Stromal cell of bone marrow (primary cell): ENCODE data around the gene SUGCT.
A peak's percentile ranks its signal among the peaks of the same experiment; 100 is the strongest.
"Not testable (repeated sequence)": the region's sequence is repeated elsewhere in the genome, so short reads cannot be mapped to it uniquely, and the experiment has no call there.

Source experiments
- DNase-seq: peaks from one replicate; pipeline ENCODE4 v3.0.0-alpha.2; 2012; ENCODE audit warnings: low read depth

Gene SUGCT

GRCh38 chr7:40622941-40623501 lies 488.2 kb downstream of the SUGCT start:
- no peak for DNase-seq

GRCh38 chr7:40623863-40624262 lies 489.1 kb downstream of the SUGCT start:
- no peak for DNase-seq

GRCh38 chr7:40627361-40627760 lies 492.6 kb downstream of the SUGCT start:
- not testable (repeated sequence) for DNase-seq

GRCh38 chr7:40629891-40630290 lies 495.1 kb downstream of the SUGCT start:
- DNase-seq = no peak

- DNase-seq = no peak
These were observed 499.3 kb downstream of the SUGCT start for GRCh38 chr7:40634118-40634517.

GRCh38 chr7:40638545-40639320 lies 503.9 kb downstream of the SUGCT start:
- no peak for DNase-seq

GRCh38 chr7:40640566-40640965 lies 505.8 kb downstream of the SUGCT start:
- no peak for DNase-seq

- DNase-seq = no peak
These were observed 506.9 kb downstream of the SUGCT start for GRCh38 chr7:40641701-40642100.

GRCh38 chr7:40643664-40644063 lies 508.9 kb downstream of the SUGCT start:
- DNase-seq = no peak

- DNase-seq = no peak
These were observed 509.8 kb downstream of the SUGCT start for GRCh38 chr7:40644454-40645188.

GRCh38 chr7:40645197-40645596 lies 510.4 kb downstream of the SUGCT start:
- no peak for DNase-seq

GRCh38 chr7:40646717-40647116 lies 511.9 kb downstream of the SUGCT start:
- no peak for DNase-seq

- no peak for DNase-seq
These were observed 512.9 kb downstream of the SUGCT start for GRCh38 chr7:40647719-40648118.

- DNase-seq = no peak
These were observed 514.4 kb downstream of the SUGCT start for GRCh38 chr7:40649247-40649646.

GRCh38 chr7:40650903-40651302 lies 516.1 kb downstream of the SUGCT start:
- DNase-seq = not testable (repeated sequence)

GRCh38 chr7:40654171-40654570 lies 519.4 kb downstream of the SUGCT start:
- DNase-seq = no peak

- DNase-seq = no peak
These were observed 520.6 kb downstream of the SUGCT start for GRCh38 chr7:40655426-40655825.

GRCh38 chr7:40656349-40656748 lies 521.5 kb downstream of the SUGCT start:
- DNase-seq = no peak

- DNase-seq = peak; percentile 76
These were observed 523.9 kb downstream of the SUGCT start for GRCh38 chr7:40658729-40659128.

GRCh38 chr7:40659231-40659630 lies 524.4 kb downstream of the SUGCT start:
- DNase-seq = no peak

GRCh38 chr7:40673285-40673684 lies 538.5 kb downstream of the SUGCT start:
- DNase-seq = peak; percentile 73

- no peak for DNase-seq
These were observed 539.5 kb downstream of the SUGCT start for GRCh38 chr7:40674316-40674715.

- DNase-seq = no peak
These were observed 540.9 kb downstream of the SUGCT start for GRCh38 chr7:40675741-40676140.
